HG02938 (cell line): ENCODE data around the gene HBQ1.
"Not testable (repeated sequence)": the region's sequence is repeated elsewhere in the genome, so short reads cannot be mapped to it uniquely, and the experiment has no call there.

Experiments used
- ATAC-seq: cut with Tn5 transposase; IDR thresholded peaks from one replicate; pipeline ENCODE4 v1.9.1; 2021; ENCODE audit warnings: mild to moderate bottlenecking, moderate library complexity; ENCODE audit not compliant: unreplicated experiment

The HBQ1 gene

GRCh38 chr16:200388-200787 lies 20.1 kb downstream of the HBQ1 start:
- ATAC-seq, result no peak

- no peak for ATAC-seq
These were observed 23.0 kb downstream of the HBQ1 start for GRCh38 chr16:203246-203645.

GRCh38 chr16:204046-204445 lies 23.8 kb downstream of the HBQ1 start:
- ATAC-seq, result not testable (repeated sequence)

- ATAC-seq, result not testable (repeated sequence)
These were observed 29.1 kb downstream of the HBQ1 start for GRCh38 chr16:209359-209758.

GRCh38 chr16:211631-212180 lies 31.4 kb downstream of the HBQ1 start:
- not testable (repeated sequence) for ATAC-seq

GRCh38 chr16:212999-213398 lies 32.7 kb downstream of the HBQ1 start:
- no peak for ATAC-seq

- no peak for ATAC-seq
These were observed 39.8 kb downstream of the HBQ1 start for GRCh38 chr16:220021-220420.

GRCh38 chr16:228151-228851 lies 48.0 kb downstream of the HBQ1 start:
- peak; percentile 14 for ATAC-seq

GRCh38 chr16:228852-229730 lies 48.8 kb downstream of the HBQ1 start, which contains the start of gene LUC7L:
Gene LUC7L, minus strand, starts transcription at chr16:229449. Its CDS starts 110 bp downstream, at chr16:229339.
- ATAC-seq, result peak; percentile 81

GRCh38 chr16:229731-230281 lies 49.5 kb downstream of the HBQ1 start:
- no peak for ATAC-seq

- not testable (repeated sequence) for ATAC-seq
These were observed 50.1 kb downstream of the HBQ1 start for GRCh38 chr16:230351-230750.
